HepG2 (cell line): ENCODE measurements around the gene CEBPG.

Experiments used
- CTCF ChIP-seq: sonication (generic); formaldehyde crosslinking; IDR thresholded peaks from 2 replicates; pipeline ENCODE4 v1.5.0; 2020; ENCODE audit warnings: mild to moderate bottlenecking, missing genetic modification reagents, moderate library complexity
- DNMT3B ChIP-seq: conservative IDR thresholded peaks from 2 replicates; pipeline ENCODE4 v1.6.1; 2016; ENCODE audit warnings: missing biosample characterization, control low read depth
- GATAD1 ChIP-seq: IDR thresholded peaks from 2 replicates; pipeline ENCODE4 v1.6.1; 2016; ENCODE audit warnings: missing genetic modification reagents, missing compliant biosample characterization
- MLX ChIP-seq: IDR thresholded peaks from 2 replicates; pipeline ENCODE4 v1.6.1; 2016
- MZF1 ChIP-seq: sonication (generic); formaldehyde crosslinking; IDR thresholded peaks from 2 replicates; pipeline ENCODE4 v1.8.1; 2023; ENCODE audit warnings: mild to moderate bottlenecking, missing genetic modification reagents, borderline replicate concordance
- POLR2AphosphoS5 ChIP-seq: IDR thresholded peaks from 2 replicates; pipeline ENCODE4 v1.6.1; 2012; ENCODE audit warnings: low read depth, low read length
- SIX1 ChIP-seq: sonication (generic); formaldehyde crosslinking; IDR thresholded peaks from 2 replicates; pipeline ENCODE4 v1.4.0; 2020; ENCODE audit warnings: missing genetic modification reagents, borderline replicate concordance
- SMARCE1 ChIP-seq: fragments of 450-650 bp; IDR thresholded peaks from 2 replicates; pipeline ENCODE4 v1.6.1; 2017; ENCODE audit warnings: borderline replicate concordance
- SNRNP70 ChIP-seq: fragments of 200-400 bp; formaldehyde crosslinking; IDR thresholded peaks from 2 replicates; pipeline ENCODE4 v1.6.1; 2017; ENCODE audit warnings: mild to moderate bottlenecking, low read depth, low read length, moderate library complexity
- TERF1 ChIP-seq: sonication (generic); formaldehyde crosslinking; IDR thresholded peaks from 2 replicates; pipeline ENCODE4 v1.8.0; 2022; ENCODE audit warnings: mild to moderate bottlenecking, missing genetic modification reagents, moderate library complexity
- ZNF230 ChIP-seq: sonication (generic); formaldehyde crosslinking; IDR thresholded peaks from 2 replicates; pipeline ENCODE4 v1.4.0; 2020; ENCODE audit warnings: mild to moderate bottlenecking, missing genetic modification reagents
- ZNF567 ChIP-seq: sonication (generic); formaldehyde crosslinking; IDR thresholded peaks from 2 replicates; pipeline ENCODE4 v1.8.1; 2023; ENCODE audit warnings: mild to moderate bottlenecking, missing genetic modification reagents, borderline replicate concordance
- ZNF747 ChIP-seq: sonication (generic); formaldehyde crosslinking; IDR thresholded peaks from 2 replicates; pipeline ENCODE4 v1.8.1; 2023; ENCODE audit warnings: missing genetic modification reagents, mild to moderate bottlenecking, borderline replicate concordance
- TF ChIP-seq, protein P1 (sequence below): sonication (generic); formaldehyde crosslinking; IDR thresholded peaks from 2 replicates; pipeline ENCODE4 v1.4.0; 2020; ENCODE audit warnings: missing genetic modification reagents

- TF ChIP-seq CTCF (no peak), DNMT3B (CRISPR knock-in tag) (no peak), POLR2AphosphoS5 (no peak), ZNF567 (CRISPR knock-in tag) (no peak), SIX1 (CRISPR knock-in tag) (no peak), MZF1 (no peak), TERF1 (CRISPR knock-in tag) (no peak), MLX (no peak), ZNF747 (CRISPR knock-in tag) (no peak), SNRNP70 (no peak), ZNF230 (CRISPR knock-in tag) (no peak), GATAD1 (CRISPR knock-in tag) (no peak), SMARCE1 (no peak)
- TF ChIP-seq, protein P1, sequence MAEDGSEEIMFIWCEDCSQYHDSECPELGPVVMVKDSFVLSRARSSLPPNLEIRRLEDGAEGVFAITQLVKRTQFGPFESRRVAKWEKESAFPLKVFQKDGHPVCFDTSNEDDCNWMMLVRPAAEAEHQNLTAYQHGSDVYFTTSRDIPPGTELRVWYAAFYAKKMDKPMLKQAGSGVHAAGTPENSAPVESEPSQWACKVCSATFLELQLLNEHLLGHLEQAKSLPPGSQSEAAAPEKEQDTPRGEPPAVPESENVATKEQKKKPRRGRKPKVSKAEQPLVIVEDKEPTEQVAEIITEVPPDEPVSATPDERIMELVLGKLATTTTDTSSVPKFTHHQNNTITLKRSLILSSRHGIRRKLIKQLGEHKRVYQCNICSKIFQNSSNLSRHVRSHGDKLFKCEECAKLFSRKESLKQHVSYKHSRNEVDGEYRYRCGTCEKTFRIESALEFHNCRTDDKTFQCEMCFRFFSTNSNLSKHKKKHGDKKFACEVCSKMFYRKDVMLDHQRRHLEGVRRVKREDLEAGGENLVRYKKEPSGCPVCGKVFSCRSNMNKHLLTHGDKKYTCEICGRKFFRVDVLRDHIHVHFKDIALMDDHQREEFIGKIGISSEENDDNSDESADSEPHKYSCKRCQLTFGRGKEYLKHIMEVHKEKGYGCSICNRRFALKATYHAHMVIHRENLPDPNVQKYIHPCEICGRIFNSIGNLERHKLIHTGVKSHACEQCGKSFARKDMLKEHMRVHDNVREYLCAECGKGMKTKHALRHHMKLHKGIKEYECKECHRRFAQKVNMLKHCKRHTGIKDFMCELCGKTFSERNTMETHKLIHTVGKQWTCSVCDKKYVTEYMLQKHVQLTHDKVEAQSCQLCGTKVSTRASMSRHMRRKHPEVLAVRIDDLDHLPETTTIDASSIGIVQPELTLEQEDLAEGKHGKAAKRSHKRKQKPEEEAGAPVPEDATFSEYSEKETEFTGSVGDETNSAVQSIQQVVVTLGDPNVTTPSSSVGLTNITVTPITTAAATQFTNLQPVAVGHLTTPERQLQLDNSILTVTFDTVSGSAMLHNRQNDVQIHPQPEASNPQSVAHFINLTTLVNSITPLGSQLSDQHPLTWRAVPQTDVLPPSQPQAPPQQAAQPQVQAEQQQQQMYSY (CRISPR knock-in tag) = no peak
Observed at GRCh38 chr19:33343301-33343700, 30.2 kb upstream of the CEBPG start.
